ENCODE data around the gene TTLL7. TPM values are rescaled to one million over a fixed set of nuclear protein-coding genes. Genes with fewer than 3 reads are reported as not detected.

The TTLL7 gene
- total RNA-seq, 2 donors from 2014 or later: 3.4 to 3.7 TPM

GRCh38 chr1:83883979-83884378 is 115.0 kb downstream of the TTLL7 start:
- H3K27me3 Mint-ChIP-seq (ENCODE audit: insufficient read depth): no peaks in the 10 kb centered on the region
- no peak overlapping the region for H3K27ac Mint-ChIP-seq
- H3K36me3 Mint-ChIP-seq (ENCODE audit: low read depth): no peaks in the 10 kb centered on the region

GRCh38 chr1:83882906-83883305 is 116.0 kb downstream of the TTLL7 start:
- Histone ChIP-seq H3K9me3 (ENCODE audit: control insufficient read depth, low read length) (no peaks in the 10 kb centered on the region), H3K27me3 (ENCODE audit: control insufficient read depth, insufficient read depth, low read length, poor library complexity, severe bottlenecking) (no peaks in the 10 kb centered on the region), H3K4me1 (ENCODE audit: control insufficient read depth, insufficient read depth, low read length) (no peaks in the 10 kb centered on the region), H3K36me3 (ENCODE audit: control insufficient read depth, insufficient read depth, low read length) (no peaks in the 10 kb centered on the region), H3K27ac (ENCODE audit: low read depth, low read length) (no peak overlapping the region), H3K4me3 (ENCODE audit: low read length) (no peak overlapping the region), H3K9ac (ENCODE audit: extremely low read depth, low read length, poor library complexity, severe bottlenecking) (no peak overlapping the region)
- Mint-ChIP-seq H3K36me3 (ENCODE audit: low read depth) (no peaks in the 10 kb centered on the region), H3K4me3 (no peak overlapping the region), H3K27ac (no peak overlapping the region), H3K9me3 (peaks cover 3% of the 10 kb centered on the region), H3K4me1 (no peaks in the 10 kb centered on the region), H3K27me3 (ENCODE audit: insufficient read depth) (no peaks in the 10 kb centered on the region)
- TF ChIP-seq CTCF (conservative IDR thresholded peaks at IDR 0.05): peak; percentile 52
- WGBS, 2 experiments (ENCODE audit: insufficient coverage in 1 of 2, insufficient read length in 1 of 2): 66 to 69% methylated on average over 2 of the region's 2 CpGs
- peak; percentile 54 for DNase-seq

More at GRCh38 chr1:83883979-83884378, 115.0 kb downstream of the TTLL7 start:
- Mint-ChIP-seq H3K9me3 (peaks cover 3% of the 10 kb centered on the region), H3K4me1 (no peaks in the 10 kb centered on the region), H3K4me3 (no peak overlapping the region)
- TF ChIP-seq CTCF (conservative IDR thresholded peaks at IDR 0.05): no peak
- H3K36me3 ChIP-seq (ENCODE audit: control insufficient read depth, insufficient read depth, low read length): no peaks in the 10 kb centered on the region
- H3K4me3 ChIP-seq (ENCODE audit: low read length): no peak overlapping the region
- no peak for DNase-seq
- H3K27me3 ChIP-seq (ENCODE audit: control insufficient read depth, insufficient read depth, low read length, poor library complexity, severe bottlenecking): no peaks in the 10 kb centered on the region
- H3K9me3 ChIP-seq (ENCODE audit: control insufficient read depth, low read length): peaks cover 3% of the 10 kb centered on the region
- no peaks in the 10 kb centered on the region for H3K4me1 ChIP-seq (ENCODE audit: control insufficient read depth, insufficient read depth, low read length)
- no peak overlapping the region for H3K9ac ChIP-seq (ENCODE audit: extremely low read depth, low read length, poor library complexity, severe bottlenecking)
- H3K27ac ChIP-seq (ENCODE audit: low read depth, low read length): no peak overlapping the region

DNA sequence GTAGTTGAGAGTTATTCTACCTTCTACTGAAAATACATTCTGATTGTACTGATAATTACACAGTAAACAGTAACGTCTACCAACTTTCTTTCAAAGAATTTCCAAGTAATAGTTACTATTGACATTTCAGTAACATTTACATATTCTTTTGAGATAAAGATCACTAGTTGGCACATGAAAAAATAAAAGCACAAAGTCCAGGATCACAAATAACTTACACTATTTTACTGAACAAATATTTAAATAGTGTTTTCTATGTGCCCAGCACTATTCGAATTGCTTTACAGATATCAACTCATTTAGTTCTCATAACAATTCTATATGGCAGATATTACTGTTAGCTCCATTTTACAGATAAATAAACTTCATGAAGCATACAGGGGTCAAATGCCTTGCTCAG is 126.4 kb downstream of the TTLL7 start:
- Mint-ChIP-seq H3K27ac (no peak overlapping the region), H3K9me3 (no peaks in the 10 kb centered on the region), H3K36me3 (ENCODE audit: low read depth) (no peaks in the 10 kb centered on the region), H3K4me3 (no peak overlapping the region), H3K4me1 (no peaks in the 10 kb centered on the region), H3K27me3 (ENCODE audit: insufficient read depth) (no peaks in the 10 kb centered on the region)
- WGBS, 2 experiments (ENCODE audit: insufficient coverage in 1 of 2, insufficient read length in 1 of 2): 83 to 89% methylated on average over 1 to 2 of the region's 2 CpGs
- TF ChIP-seq CTCF (conservative IDR thresholded peaks at IDR 0.05): no peak
- DNase-seq: no peak
- Histone ChIP-seq H3K4me1 (ENCODE audit: control insufficient read depth, insufficient read depth, low read length) (no peaks in the 10 kb centered on the region), H3K4me3 (ENCODE audit: low read length) (no peak overlapping the region), H3K36me3 (ENCODE audit: control insufficient read depth, insufficient read depth, low read length) (no peaks in the 10 kb centered on the region), H3K9me3 (ENCODE audit: control insufficient read depth, low read length) (no peaks in the 10 kb centered on the region), H3K9ac (ENCODE audit: extremely low read depth, low read length, poor library complexity, severe bottlenecking) (no peak overlapping the region), H3K27ac (ENCODE audit: low read depth, low read length) (no peak overlapping the region), H3K27me3 (ENCODE audit: control insufficient read depth, insufficient read depth, low read length, poor library complexity, severe bottlenecking) (no peaks in the 10 kb centered on the region)

All from endodermal cell (in vitro differentiated cells).